ENCODE measurements around the gene AP1S1.
"Not testable (repeated sequence)": the region's sequence is repeated elsewhere in the genome, so short reads cannot be mapped to it uniquely, and the experiment has no call there.

AP1S1 gene

DNA sequence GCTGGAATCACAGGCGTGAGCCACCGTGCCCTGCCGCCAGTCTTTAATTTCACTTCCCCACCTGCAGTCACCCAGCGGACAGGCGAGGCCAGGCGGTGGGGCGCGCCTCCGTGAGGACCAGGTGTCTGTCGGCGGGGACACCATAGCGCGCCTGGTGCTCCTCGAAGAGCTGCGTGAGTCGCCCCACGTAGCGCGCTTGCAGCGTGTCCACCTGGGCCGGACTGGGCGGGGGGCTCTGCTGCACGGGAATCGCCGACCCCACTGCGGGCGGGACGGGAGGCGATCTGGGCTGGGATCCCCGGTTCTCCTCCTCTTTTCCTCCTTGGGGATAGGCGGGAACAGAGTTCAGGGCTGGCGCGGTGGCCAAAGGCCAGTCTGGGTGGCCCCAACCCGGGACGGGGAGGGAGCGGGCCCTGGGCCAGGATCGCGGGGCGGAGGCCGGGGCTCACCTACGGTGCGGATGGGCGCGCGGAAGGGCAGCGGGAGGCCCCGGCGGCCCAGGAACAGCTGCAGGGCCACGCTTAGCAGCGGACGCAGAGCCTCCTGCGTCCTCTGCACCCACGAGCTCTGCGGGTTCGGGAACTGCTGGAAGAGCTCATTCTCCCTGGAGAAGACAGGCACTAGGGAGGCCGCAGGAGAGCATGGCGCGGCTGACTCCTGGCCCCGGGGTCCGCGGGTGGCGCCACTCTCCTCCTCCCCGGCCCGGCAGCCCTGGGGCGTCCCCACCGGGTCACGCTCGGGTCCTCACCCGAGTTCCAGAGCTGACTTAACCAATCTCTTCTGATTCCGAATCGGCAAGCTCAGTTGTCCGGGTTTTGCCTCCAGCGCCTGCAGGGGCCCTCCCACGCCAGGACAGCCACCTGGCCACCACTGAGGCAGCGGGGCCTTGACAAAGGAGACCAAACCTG, 47.7 kb downstream of the AP1S1 start:
- H3K9me3 Mint-ChIP-seq = no peaks in the 10 kb centered on the region
- H3K27ac Mint-ChIP-seq = no peak overlapping the region
- peak overlapping the region; percentile 50 for H3K4me3 Mint-ChIP-seq
- H3K36me3 Mint-ChIP-seq = peaks cover 10% of the 10 kb centered on the region
- ATAC-seq (ENCODE audit: low read depth) (peak; percentile 86), DNase-seq (ENCODE audit: low spot score in 2 of 2) (no peak)
- H3K4me1 Mint-ChIP-seq = peaks cover 15% of the 10 kb centered on the region
- peaks cover 10% of the 10 kb centered on the region for H3K27me3 Mint-ChIP-seq

DNA sequence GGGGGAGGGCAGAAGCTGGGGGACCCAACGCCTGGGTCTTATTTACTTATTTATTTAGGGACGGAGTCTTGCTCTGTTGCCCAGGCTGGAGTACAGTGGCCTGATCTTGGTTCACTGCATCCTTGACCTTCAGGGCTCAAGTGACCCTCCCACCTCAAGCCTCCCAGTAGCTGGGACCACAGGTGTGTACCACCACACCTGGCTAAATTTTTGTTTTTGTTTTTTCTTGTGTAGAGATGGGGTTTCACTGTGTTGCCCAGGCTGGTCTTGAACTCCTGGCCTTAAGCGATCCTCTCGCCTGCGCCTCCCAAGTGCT, 48.3 kb downstream of the AP1S1 start:
- ATAC-seq (ENCODE audit: low read depth) = no peak
- Mint-ChIP-seq H3K36me3 (peaks cover 10% of the 10 kb centered on the region), H3K4me3 (no peak overlapping the region), H3K9me3 (no peaks in the 10 kb centered on the region), H3K27ac (no peak overlapping the region), H3K27me3 (peaks cover 10% of the 10 kb centered on the region), H3K4me1 (peaks cover 15% of the 10 kb centered on the region)
- DNase-seq (ENCODE audit: low spot score in 2 of 2) = no peak

DNA sequence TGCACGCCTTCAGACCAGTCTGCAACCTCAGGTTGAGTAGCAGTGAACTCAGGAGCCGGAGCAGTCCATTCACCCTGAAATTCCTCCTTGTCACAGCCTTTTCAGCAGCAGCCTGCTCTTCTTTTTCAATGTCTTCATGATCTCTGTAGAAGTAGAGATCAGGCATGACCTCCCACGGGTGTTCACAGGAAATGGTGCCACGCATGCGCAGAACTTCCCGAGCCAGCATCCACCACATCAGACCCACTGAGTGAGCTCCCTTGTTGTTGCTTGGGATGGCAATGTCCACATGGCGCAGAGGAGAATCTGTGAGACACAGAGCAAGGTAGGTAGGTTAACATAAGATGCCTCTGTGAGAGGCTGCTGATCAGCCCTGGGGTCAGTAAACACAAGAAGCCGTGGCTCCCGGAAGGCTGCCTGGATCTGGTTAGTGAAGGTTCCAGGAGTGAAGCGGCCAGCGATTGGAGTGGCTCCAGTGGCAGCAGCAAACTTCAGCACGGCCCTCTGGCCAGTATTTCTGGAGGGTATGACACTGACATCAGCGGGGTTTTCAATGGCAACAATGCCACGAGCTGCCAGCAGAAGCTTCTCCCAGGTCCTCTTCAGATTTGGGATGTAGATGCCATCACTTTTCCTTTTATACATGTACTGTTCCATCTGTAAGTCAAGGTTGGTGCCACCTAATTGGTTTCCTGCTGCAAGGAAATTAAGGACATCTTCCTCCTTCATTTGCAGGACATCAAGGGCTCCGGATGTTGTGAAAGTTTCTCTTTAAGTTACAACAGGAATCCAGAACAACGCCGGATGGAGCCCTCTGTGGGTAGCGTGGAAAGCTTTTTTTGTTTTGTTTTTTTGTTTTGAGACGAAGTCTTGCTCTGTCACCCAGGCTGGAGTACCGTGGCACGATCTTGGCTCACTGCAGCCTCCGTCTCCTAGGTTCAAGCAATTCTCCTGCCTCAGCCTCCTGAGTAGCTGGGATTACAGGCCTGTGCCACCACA, 49.8 kb downstream of the AP1S1 start:
- ATAC-seq (ENCODE audit: low read depth); DNase-seq (ENCODE audit: low spot score in 2 of 2); H3K27ac Mint-ChIP-seq; H3K9me3 Mint-ChIP-seq: not testable (repeated sequence)
- Mint-ChIP-seq H3K4me1 (peaks cover 17% of the 10 kb centered on the region), H3K4me3 (peak overlapping the region; percentile 56), H3K27me3 (peaks cover 10% of the 10 kb centered on the region), H3K36me3 (peaks cover 12% of the 10 kb centered on the region)

DNA sequence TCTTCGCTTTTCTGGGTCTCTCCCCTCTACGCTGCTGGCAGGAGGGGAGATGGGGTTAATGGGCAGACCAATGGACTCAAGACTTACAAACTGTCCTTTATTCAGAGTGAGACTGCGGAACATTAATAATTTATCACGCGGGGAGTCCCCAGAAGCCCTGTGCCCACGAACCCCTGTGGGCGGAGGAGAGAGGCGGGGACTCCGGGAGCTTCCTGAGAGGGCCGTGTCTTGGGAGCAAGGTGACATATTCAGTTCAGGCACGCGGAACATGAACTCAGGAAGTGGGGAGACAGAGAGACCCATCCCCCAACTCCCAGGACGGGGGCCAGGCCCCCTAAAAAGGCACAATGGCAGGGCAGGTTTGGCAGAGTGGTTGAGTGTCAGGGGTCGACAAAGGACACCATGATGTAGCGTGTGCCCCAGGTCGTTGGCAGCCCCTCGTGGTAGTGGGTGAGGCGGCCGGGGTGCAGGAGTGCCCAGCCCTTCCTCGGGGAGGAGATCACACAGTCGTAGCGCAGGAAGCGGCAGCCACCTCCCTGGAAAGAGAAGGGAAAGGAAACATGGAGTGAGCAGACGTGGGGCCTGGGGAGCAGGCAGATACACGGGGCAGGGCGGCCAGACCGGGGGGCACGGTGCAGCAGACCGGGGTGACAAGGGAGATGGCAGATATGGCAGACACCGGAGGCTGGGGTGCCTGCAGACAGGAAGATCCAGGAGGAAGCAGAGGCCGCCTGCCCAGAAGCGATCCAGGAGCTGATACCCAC, 51.8 kb downstream of the AP1S1 start:
- Mint-ChIP-seq H3K4me1 (peaks cover 16% of the 10 kb centered on the region), H3K27me3 (peaks cover 2% of the 10 kb centered on the region), H3K4me3 (no peak overlapping the region), H3K9me3 (no peaks in the 10 kb centered on the region), H3K36me3 (peaks cover 15% of the 10 kb centered on the region), H3K27ac (no peak overlapping the region)
- ATAC-seq (ENCODE audit: low read depth) = no peak
- no peak for DNase-seq (ENCODE audit: low spot score in 2 of 2)

DNA sequence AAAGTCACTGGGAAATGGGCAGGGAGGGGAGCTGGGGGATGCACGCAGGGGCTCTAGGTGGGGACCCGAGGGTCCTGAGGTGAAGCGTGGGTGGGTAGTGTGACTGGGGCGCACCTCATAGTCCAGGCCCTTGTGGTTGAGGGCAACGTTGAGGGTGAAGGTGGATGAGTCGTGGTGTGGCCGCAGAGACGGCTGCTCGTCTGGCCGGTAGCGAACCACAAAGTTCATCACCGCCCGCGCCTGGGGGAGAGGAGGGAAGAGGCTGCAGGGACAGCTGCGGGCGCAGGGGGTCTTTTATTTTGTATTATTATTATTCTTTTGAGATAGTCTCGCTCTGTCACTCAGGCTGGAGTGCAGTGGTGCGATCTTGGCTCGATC, 52.4 kb downstream of the AP1S1 start:
- DNase-seq (ENCODE audit: low spot score in 2 of 2) (no peak), ATAC-seq (ENCODE audit: low read depth) (no peak)
- no peak overlapping the region for H3K27ac Mint-ChIP-seq
- H3K27me3 Mint-ChIP-seq = peaks cover under 1% of the 10 kb centered on the region
- no peak overlapping the region for H3K4me3 Mint-ChIP-seq
- no peaks in the 10 kb centered on the region for H3K9me3 Mint-ChIP-seq
- peaks cover 15% of the 10 kb centered on the region for H3K36me3 Mint-ChIP-seq
- peaks cover 14% of the 10 kb centered on the region for H3K4me1 Mint-ChIP-seq

DNA sequence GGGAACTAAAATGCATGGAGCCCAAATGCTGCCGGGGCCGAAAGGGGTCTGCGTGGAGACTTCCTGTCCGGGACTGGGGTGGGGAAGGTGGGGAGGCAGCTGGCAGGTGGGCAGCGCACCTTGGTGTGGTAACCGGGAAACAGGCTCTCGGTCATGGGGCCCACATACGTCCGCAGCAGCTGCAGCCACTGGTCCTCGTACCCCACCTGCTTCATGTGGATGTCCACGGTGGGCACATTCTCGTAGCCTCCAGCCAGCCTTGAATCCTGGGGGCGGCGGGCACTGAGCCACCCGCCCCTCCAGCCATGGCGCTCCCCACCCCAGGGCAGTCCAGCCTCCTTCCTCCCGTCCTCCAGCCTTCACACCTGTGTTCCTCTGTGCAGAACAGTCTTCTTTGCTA, 53.2 kb downstream of the AP1S1 start:
- no peaks in the 10 kb centered on the region for H3K27me3 Mint-ChIP-seq
- DNase-seq (ENCODE audit: low spot score in 2 of 2) = no peak
- no peak overlapping the region for H3K27ac Mint-ChIP-seq
- H3K4me3 Mint-ChIP-seq = no peak overlapping the region
- no peak for ATAC-seq (ENCODE audit: low read depth)
- H3K36me3 Mint-ChIP-seq = peaks cover 15% of the 10 kb centered on the region
- H3K4me1 Mint-ChIP-seq = peaks cover 13% of the 10 kb centered on the region
- H3K9me3 Mint-ChIP-seq = no peaks in the 10 kb centered on the region

DNA sequence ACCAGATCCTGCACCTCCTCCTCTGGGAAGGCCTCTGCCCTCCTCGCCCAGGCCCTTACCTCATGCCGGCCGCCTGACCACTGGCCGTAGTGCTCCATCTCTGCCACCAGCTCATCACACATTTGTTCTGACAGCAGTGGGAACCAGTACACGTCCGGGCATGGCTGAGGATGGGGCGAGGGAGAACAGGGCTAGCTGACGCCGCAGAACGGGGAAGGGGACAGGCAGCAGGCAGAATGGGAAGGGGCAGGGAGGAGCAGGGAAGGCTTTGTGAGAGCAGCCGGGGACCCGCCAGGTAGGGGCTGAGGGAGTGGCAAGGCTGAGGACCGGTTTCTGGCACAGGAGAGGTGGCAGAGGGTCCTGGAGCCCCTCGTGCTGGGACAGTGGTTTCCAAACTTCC, 54.5 kb downstream of the AP1S1 start:
- Mint-ChIP-seq H3K4me1 (peaks cover 4% of the 10 kb centered on the region), H3K9me3 (no peaks in the 10 kb centered on the region), H3K36me3 (peaks cover 15% of the 10 kb centered on the region), H3K4me3 (no peak overlapping the region), H3K27ac (no peak overlapping the region), H3K27me3 (no peaks in the 10 kb centered on the region)
- ATAC-seq (ENCODE audit: low read depth) (no peak), DNase-seq (ENCODE audit: low spot score in 2 of 2) (no peak)

DNA sequence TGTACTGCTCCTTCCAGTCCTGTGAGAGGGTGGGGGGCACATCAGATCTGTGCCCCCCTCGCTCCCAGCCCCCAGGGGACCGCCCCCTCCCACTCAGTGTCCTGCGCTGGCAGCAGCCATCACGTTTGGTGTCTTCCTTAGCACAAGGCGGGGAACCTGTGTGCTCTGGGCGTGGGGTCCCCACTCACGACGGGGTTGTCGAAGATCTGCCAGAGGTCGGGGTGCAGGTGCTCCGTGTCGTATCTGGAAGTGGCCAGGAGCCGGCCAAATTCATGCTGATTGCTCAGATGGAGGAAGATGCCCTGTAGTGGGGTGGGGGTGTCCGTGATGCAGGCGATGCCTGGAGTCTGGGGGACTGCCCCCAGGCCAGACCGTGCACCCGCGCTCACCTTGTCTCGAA, 55.9 kb downstream of the AP1S1 start:
- ATAC-seq (ENCODE audit: low read depth) (no peak), DNase-seq (ENCODE audit: low spot score in 2 of 2) (no peak)
- H3K4me1 Mint-ChIP-seq = peaks cover 3% of the 10 kb centered on the region
- no peak overlapping the region for H3K27ac Mint-ChIP-seq
- H3K4me3 Mint-ChIP-seq = no peak overlapping the region
- peaks cover 19% of the 10 kb centered on the region for H3K36me3 Mint-ChIP-seq
- no peaks in the 10 kb centered on the region for H3K9me3 Mint-ChIP-seq
- H3K27me3 Mint-ChIP-seq = no peaks in the 10 kb centered on the region

Measured in memory B cell (primary cell).